ENCODE measurements around the gene DHODH.
"Not testable (repeated sequence)": the region's sequence is repeated elsewhere in the genome, so short reads cannot be mapped to it uniquely, and the experiment has no call there.

DHODH gene

GRCh38 chr16:72044825-72045359, 36.3 kb downstream of the DHODH start:
- no peak for DNase-seq (ENCODE audit: low spot score)
- no peak overlapping the region for H3K27ac ChIP-seq
- POLR2A ChIA-PET (ENCODE audit: low non-redundant PET): no interaction called here
- CTCF ChIA-PET: no interaction called here
- TF ChIP-seq, protein P1, sequence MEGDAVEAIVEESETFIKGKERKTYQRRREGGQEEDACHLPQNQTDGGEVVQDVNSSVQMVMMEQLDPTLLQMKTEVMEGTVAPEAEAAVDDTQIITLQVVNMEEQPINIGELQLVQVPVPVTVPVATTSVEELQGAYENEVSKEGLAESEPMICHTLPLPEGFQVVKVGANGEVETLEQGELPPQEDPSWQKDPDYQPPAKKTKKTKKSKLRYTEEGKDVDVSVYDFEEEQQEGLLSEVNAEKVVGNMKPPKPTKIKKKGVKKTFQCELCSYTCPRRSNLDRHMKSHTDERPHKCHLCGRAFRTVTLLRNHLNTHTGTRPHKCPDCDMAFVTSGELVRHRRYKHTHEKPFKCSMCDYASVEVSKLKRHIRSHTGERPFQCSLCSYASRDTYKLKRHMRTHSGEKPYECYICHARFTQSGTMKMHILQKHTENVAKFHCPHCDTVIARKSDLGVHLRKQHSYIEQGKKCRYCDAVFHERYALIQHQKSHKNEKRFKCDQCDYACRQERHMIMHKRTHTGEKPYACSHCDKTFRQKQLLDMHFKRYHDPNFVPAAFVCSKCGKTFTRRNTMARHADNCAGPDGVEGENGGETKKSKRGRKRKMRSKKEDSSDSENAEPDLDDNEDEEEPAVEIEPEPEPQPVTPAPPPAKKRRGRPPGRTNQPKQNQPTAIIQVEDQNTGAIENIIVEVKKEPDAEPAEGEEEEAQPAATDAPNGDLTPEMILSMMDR (conservative IDR thresholded peaks at IDR 0.05; ENCODE audit: low read depth): no peak

GRCh38 chr16:72049110-72049509, 40.6 kb downstream of the DHODH start:
- POLR2A ChIA-PET (ENCODE audit: low non-redundant PET): no interaction called here
- CTCF ChIA-PET: no interaction called here
- no peak for DNase-seq (ENCODE audit: low spot score)
- no peak overlapping the region for H3K27ac ChIP-seq
- TF ChIP-seq, protein P1 (conservative IDR thresholded peaks at IDR 0.05; ENCODE audit: low read depth): no peak

- TF ChIP-seq, protein P1 (conservative IDR thresholded peaks at IDR 0.05; ENCODE audit: low read depth): no peak
- no peak for DNase-seq (ENCODE audit: low spot score)
- ChIA-PET CTCF (no interaction called here), POLR2A (ENCODE audit: low non-redundant PET) (no interaction called here)
- H3K27ac ChIP-seq: no peak overlapping the region
Observed at GRCh38 chr16:72050769-72051464, 42.4 kb downstream of the DHODH start.

GRCh38 chr16:72051818-72052217, 43.3 kb downstream of the DHODH start:
- no peak for DNase-seq (ENCODE audit: low spot score)
- ChIA-PET POLR2A (ENCODE audit: low non-redundant PET) (no interaction called here), CTCF (no interaction called here)
- no peak overlapping the region for H3K27ac ChIP-seq
- TF ChIP-seq, protein P1 (conservative IDR thresholded peaks at IDR 0.05; ENCODE audit: low read depth): no peak

DNA sequence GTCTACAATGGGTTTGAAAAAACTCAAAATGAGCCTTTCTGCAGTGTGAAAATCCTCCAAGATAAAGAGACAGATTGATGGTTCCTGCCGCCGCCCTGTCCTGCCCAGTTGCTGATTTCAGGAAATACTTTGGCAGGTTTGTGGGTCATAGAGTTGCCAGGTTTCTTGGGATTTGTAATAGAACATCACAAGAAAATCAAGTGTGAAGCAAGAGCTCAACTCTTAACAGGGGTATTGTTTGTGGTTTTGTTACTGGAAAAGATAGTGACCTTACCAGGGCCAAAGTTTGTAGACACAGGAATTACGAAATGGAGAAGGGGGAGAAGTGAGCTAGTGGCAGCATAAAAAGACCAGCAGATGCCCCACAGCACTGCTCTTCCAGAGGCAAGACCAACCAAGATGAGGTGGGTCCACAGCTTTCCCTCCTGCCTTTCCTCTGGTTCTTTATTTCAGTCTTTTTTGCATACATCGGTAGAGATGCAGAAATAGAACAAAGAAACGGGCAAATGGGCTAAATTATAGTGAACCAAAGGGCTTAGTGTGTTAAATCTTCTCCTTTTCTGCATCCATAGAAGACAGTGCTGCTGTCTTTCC, 45.8 kb downstream of the DHODH start, which contains the start of gene HP:
Gene HP (plus strand): TSS at position 252 of the 594 bp plus-strand sequence. CDS start 148 bp downstream, at position 400.
- CTCF ChIA-PET; POLR2A ChIA-PET (ENCODE audit: low non-redundant PET); H3K27ac ChIP-seq; DNase-seq (ENCODE audit: low spot score): not testable (repeated sequence)

GRCh38 chr16:72055911-72056310, 47.4 kb downstream of the DHODH start:
- POLR2A ChIA-PET (ENCODE audit: low non-redundant PET): no interaction called here
- CTCF ChIA-PET: no interaction called here
- no peak for DNase-seq (ENCODE audit: low spot score)
- no peak overlapping the region for H3K27ac ChIP-seq
- TF ChIP-seq, protein P1 (conservative IDR thresholded peaks at IDR 0.05; ENCODE audit: low read depth): no peak

DNA sequence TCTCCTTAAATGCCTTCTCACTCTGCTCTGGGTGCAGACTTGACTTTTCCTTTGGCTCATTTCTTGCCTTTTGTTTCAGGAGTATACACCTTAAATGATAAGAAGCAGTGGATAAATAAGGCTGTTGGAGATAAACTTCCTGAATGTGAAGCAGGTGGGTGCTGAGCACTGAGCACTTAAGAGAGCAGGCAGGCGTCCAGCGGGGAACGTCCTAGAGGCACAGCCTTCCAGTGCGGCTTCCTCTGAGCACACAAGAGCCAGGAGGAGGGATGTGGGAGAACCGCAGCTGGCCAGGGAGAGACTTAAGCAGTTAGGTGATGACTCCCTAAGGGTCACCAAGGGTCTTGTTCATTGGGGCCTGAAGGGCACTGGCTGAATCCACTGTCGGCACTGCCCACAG, 48.8 kb downstream of the DHODH start:
- CTCF ChIA-PET; H3K27ac ChIP-seq; POLR2A ChIA-PET (ENCODE audit: low non-redundant PET); DNase-seq (ENCODE audit: low spot score): not testable (repeated sequence)

- CTCF ChIA-PET; DNase-seq (ENCODE audit: low spot score); H3K27ac ChIP-seq; POLR2A ChIA-PET (ENCODE audit: low non-redundant PET): not testable (repeated sequence)
Observed at GRCh38 chr16:72059060-72059459, 50.5 kb downstream of the DHODH start.
